IPS DF 6.9 (cell line): ENCODE data around the gene SP7.

Experiments used
- DNase-seq: peaks from one replicate; pipeline ENCODE4 v3.0.0-alpha.2; 2013; ENCODE audit warnings: low read depth, low spot score
- H3K27ac ChIP-seq: one replicate; pipeline ENCODE4 v1.5.1; 2013; ENCODE audit warnings: low read length, control low read depth
- H3K27me3 ChIP-seq: 2 replicates; pipeline ENCODE4 v1.6.1; 2013; ENCODE audit warnings: mild to moderate bottlenecking, low read length; ENCODE audit not compliant: control insufficient read depth, insufficient read depth
- H3K36me3 ChIP-seq: 2 replicates; pipeline ENCODE4 v1.6.1; 2013; ENCODE audit warnings: low read length; ENCODE audit not compliant: control insufficient read depth, insufficient read depth
- H3K4me1 ChIP-seq: 2 replicates; pipeline ENCODE4 v1.6.1; 2013; ENCODE audit warnings: low read length; ENCODE audit not compliant: control insufficient read depth, insufficient read depth
- H3K4me3 ChIP-seq: 2 replicates; pipeline ENCODE4 v1.5.1; 2013; ENCODE audit warnings: mild to moderate bottlenecking, low read length
- H3K9me3 ChIP-seq: 2 replicates; pipeline ENCODE4 v1.6.1; 2013; ENCODE audit warnings: low read length, inconsistent platforms; ENCODE audit not compliant: control insufficient read depth, insufficient read depth
- WGBS: extraction: QIAGEN DNeasy Blood & Tissue Kit; methylation state at CpG from one replicate; pipeline ENCODE4 v1.1.7; 2013; ENCODE audit warnings: mixed read lengths, missing lambda C conversion rate; ENCODE audit not compliant: insufficient read length, insufficient coverage; 5-methylcytosine and 5-hydroxymethylcytosine counted together

The SP7 gene

GRCh38 chr12:53336181-53336681 is at the start of gene SP7:
Gene SP7, minus strand, starts transcription at chr12:53336354. Its CDS starts 708 bp downstream, at chr12:53335646.
- no peaks in the 10 kb centered on the region for H3K9me3 ChIP-seq
- no peak within 1 kb of the TSS for H3K27ac ChIP-seq
- WGBS, result no CpG with 5 or more reads among the region's 15 CpGs
- H3K27me3 ChIP-seq, result no peaks in the 10 kb centered on the region
- no peak within 1 kb of the TSS for H3K4me3 ChIP-seq
- no peaks in the 10 kb centered on the region for H3K4me1 ChIP-seq
- H3K36me3 ChIP-seq, result no peaks in the 10 kb centered on the region
- DNase-seq, result no peak

- WGBS, result no CpG with 5 or more reads among the region's 2 CpGs
- no peaks in the 10 kb centered on the region for H3K27me3 ChIP-seq
- H3K27ac ChIP-seq, result no peak overlapping the region
- H3K9me3 ChIP-seq, result no peaks in the 10 kb centered on the region
- peaks cover 16% of the 10 kb centered on the region; the same call in 1 of the 2 replicates for H3K36me3 ChIP-seq
- DNase-seq, result no peak
- peaks cover 2% of the 10 kb centered on the region for H3K4me1 ChIP-seq
- no peak overlapping the region for H3K4me3 ChIP-seq
Measured at GRCh38 chr12:53383258-53383657, 47.1 kb upstream of the SP7 start.

DNA sequence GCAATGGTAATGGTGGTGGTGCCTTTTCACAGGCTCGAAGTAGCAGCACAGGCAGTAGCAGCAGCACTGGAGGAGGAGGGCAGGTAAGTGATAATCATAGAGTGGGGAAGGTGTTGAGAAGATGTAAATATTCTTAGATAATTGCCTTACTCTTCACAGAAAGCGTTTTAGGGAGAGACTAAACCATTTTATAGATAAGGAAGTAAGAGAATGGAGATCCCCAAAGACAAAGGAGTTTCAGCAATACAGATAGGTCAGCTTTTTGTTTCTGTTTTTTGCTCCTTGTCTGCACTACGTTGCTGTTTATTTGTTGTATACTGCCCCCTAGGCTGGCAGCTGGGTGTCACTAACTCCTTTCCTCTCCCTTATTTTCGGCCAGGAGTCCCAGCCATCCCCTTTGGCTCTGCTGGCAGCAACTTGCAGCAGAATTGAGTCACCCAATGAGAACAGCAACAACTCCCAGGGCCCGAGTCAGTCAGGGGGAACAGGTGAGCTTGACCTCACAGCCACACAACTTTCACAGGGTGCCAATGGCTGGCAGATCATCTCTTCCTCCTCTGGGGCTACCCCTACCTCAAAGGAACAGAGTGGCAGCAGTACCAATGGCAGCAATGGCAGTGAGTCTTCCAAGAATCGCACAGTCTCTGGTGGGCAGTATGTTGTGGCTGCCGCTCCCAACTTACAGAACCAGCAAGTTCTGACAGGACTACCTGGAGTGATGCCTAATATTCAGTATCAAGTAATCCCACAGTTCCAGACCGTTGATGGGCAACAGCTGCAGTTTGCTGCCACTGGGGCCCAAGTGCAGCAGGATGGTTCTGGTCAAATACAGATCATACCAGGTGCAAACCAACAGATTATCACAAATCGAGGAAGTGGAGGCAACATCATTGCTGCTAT is 45.8 kb upstream of the SP7 start:
- peaks cover 16% of the 10 kb centered on the region; the same call in 1 of the 2 replicates for H3K36me3 ChIP-seq
- H3K4me3 ChIP-seq, result no peak overlapping the region
- peaks cover 2% of the 10 kb centered on the region for H3K4me1 ChIP-seq
- no CpG with 5 or more reads among the region's 9 CpGs for WGBS
- H3K27me3 ChIP-seq, result no peaks in the 10 kb centered on the region
- no peaks in the 10 kb centered on the region for H3K9me3 ChIP-seq
- no peak overlapping the region for H3K27ac ChIP-seq
- peak; percentile 22 for DNase-seq

DNA sequence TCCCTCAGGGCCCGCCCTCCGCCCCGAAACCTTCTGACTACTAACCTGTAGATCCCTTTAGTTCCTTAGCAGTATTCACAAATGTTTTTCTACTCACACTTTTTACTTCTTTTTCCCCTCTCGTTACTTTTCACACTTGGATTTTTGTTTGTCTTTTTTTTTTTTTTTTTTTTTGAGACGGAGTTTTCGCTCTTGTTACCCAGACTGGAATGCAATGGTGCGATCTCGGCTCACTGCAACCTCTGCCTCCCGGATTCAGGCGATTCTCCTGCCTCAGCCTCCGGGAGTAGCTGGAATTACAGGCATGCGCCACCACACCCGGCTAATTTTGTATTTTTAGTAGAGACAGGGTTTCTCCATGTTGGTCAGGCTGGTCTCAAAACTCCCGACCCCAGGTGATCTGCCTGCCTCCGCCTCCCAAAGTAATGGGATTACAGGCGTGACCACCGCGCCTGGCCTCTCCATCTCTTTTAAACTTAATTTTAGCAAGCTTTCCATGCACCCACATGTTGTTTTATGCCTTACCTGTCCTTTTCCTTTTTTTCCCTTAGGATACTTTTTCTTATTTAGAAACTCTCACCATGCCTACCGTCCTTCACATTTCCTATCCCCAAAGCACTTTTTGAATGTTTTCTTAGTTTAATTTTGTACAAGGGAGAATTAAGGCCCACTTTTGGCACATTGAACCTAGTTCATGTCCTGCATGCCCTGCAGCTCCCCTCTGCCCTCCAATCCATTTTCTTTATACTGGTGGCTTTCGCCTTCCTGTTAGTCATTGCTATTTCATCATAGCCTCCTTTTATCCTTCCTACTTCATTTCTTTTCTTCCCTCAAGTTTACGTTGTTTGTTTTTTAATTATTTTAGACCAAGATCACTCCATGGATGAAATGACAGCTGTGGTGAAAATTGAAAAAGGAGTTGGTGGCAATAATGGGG is 44.9 kb upstream of the SP7 start:
- Histone ChIP-seq H3K27ac (no peak overlapping the region), H3K9me3 (no peaks in the 10 kb centered on the region), H3K4me1 (peaks cover 2% of the 10 kb centered on the region), H3K27me3 (no peaks in the 10 kb centered on the region), H3K4me3 (peak overlapping the region; percentile 59; the same call in 1 of the 2 replicates), H3K36me3 (peaks cover 16% of the 10 kb centered on the region; the same call in 1 of the 2 replicates)
- no CpG with 5 or more reads among the region's 21 CpGs for WGBS
- DNase-seq, result no peak

DNA sequence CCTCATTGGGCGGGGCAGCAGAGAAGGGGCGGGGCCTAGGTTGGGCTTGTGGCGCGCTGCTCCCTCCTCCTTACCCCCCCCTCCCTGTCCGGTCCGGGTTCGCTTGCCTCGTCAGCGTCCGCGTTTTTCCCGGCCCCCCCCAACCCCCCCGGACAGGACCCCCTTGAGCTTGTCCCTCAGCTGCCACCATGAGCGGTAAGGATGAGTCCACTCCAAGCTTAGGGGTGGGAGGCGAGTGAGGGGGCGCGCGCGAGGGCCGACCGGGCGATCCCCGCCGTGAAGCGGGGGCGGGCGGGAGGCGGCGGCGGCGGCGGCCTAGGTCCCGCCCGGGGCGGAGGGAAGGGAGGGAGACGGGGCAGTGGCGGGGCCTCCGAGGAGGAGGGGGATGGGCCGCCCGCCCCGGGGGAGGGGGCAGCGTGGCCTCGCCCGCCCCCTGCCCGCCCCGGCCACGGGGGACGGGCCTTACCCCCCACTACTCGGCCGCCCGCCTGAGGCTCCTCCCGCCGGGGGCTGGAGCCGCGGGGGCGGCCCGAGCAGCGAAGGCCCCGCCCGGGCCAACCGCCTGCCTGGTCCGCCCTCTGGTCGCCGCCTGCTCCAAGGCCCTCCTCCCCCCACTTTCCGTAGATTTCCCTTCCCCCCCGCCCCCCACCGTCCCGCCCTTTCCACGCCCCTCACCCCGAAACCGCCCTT is 44.1 kb upstream of the SP7 start, which contains the start of gene SP1:
Gene SP1, plus strand, starts transcription at position 73 of the 690 bp plus-strand sequence. Its CDS starts 116 bp downstream, at position 189.
- peak; percentile 45 for DNase-seq
- no peaks in the 10 kb centered on the region for H3K9me3 ChIP-seq
- peaks cover 16% of the 10 kb centered on the region; the same call in 1 of the 2 replicates for H3K36me3 ChIP-seq
- H3K4me3 ChIP-seq, result peak within 1 kb of the TSS; percentile 73; the same call in 1 of the 2 replicates
- no CpG with 5 or more reads among the region's 71 CpGs for WGBS
- no peaks in the 10 kb centered on the region for H3K27me3 ChIP-seq
- H3K27ac ChIP-seq, result no peak within 1 kb of the TSS
- H3K4me1 ChIP-seq, result peaks cover 2% of the 10 kb centered on the region

DNA sequence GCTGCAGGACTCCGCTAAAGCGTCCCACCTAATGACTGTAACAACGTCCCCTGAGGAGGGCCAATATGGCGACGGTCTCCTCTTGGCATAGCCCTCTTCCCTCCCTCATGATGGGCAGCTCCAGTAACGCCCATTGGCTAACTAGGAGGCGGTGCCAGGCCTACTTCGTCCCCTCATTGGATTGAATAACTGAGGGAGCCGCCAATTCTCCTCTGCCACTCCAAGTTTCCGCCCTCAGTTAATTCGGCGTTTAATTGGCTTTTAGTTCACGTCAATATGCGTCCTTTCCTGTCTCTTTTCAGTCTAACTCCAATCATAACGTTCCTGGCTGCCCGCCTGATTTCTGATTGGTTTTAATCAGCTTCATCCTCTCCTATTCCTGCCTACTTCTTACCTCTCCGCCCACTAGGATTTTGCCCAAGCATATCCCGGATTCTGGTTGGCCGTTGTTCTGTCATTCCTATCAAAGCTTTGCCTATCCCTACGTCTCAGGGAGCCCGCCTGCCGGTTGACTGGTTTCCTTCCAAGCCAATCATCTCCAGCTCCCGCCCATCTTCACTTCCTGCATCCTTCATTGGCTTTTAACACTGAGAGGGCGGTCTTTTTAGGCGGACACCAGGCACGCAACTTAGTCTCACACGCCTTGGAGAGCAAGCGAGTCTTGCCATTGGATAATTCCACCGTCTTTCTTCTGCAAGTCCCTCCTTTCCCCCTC is 43.4 kb upstream of the SP7 start:
- DNase-seq, result peak; percentile 100
- WGBS, result no CpG with 5 or more reads among the region's 29 CpGs
- Histone ChIP-seq H3K27ac (no peak overlapping the region), H3K4me3 (peak overlapping the region; percentile 73; the same call in 1 of the 2 replicates), H3K4me1 (peaks cover 2% of the 10 kb centered on the region), H3K36me3 (peaks cover 16% of the 10 kb centered on the region; the same call in 1 of the 2 replicates), H3K27me3 (no peaks in the 10 kb centered on the region), H3K9me3 (no peaks in the 10 kb centered on the region)

DNA sequence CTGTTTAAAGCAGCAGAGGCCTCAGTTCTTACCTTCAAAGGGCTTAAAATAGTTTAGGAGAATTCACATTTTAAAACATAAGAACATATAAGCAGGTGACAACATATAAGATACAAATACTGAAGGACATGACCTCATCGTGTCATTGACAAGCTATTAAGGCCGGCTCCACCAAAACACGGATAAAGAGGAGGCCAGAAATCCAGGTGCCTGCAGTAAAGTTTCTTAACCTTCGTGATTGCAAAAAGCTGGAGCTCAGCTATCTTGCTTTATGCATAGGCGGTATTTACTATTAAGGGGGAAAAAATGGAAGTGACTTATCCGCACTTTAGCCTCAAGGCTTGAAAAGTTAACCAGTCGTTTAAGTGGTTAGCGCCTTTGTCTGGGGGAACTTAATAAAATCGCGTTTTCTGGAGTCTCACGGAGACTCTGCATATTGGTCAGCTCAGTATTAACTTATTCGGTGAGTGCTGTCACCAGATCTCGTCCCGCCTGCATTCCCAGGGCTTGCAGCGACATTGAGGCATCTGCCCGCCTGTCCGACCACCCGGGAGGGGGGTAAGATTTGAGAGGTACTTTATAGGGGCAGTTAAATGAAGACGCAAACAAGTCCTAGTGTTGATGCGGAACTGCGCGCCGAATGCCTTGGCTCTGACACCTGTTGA is 42.7 kb upstream of the SP7 start:
- peaks cover 2% of the 10 kb centered on the region for H3K4me1 ChIP-seq
- WGBS, result no CpG with 5 or more reads among the region's 23 CpGs
- no peaks in the 10 kb centered on the region for H3K9me3 ChIP-seq
- no peaks in the 10 kb centered on the region for H3K27me3 ChIP-seq
- no peak for DNase-seq
- no peak overlapping the region for H3K27ac ChIP-seq
- H3K4me3 ChIP-seq, result peak overlapping the region; percentile 73; the same call in 1 of the 2 replicates
- peaks cover 16% of the 10 kb centered on the region; the same call in 1 of the 2 replicates for H3K36me3 ChIP-seq

- Histone ChIP-seq H3K9me3 (no peaks in the 10 kb centered on the region), H3K4me3 (no peak overlapping the region), H3K4me1 (peaks cover 2% of the 10 kb centered on the region), H3K36me3 (peaks cover 13% of the 10 kb centered on the region; the same call in 1 of the 2 replicates), H3K27me3 (no peaks in the 10 kb centered on the region), H3K27ac (no peak overlapping the region)
- WGBS, result no CpG with 5 or more reads among the region's 12 CpGs
- DNase-seq, result no peak
Measured at GRCh38 chr12:53378222-53378621, 42.1 kb upstream of the SP7 start.

DNA sequence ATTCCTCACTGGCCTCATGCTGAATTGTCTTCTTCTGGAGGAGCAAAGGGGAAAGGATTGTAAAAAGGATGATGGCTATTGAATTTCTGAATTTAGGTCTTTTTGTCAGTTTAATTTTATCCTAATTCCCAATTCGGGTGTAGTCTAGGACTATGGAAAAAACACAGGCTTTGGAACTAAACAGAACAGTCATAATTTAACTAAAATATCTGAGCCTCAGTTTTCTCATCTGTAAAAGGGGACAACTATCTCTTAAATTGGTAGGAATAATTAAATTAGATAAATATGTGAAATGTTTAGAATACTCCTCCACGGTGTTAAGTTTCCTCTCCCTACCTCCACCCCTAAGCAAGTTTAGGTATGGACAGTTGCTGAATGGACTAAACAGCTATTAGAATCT is 40.6 kb upstream of the SP7 start:
- no CpG with 5 or more reads among the region's 2 CpGs for WGBS
- H3K4me1 ChIP-seq, result peaks cover 2% of the 10 kb centered on the region; the same call in 1 of the 2 replicates

More for the DNA sequence above, 40.6 kb upstream of the SP7 start:
- no peak overlapping the region for H3K4me3 ChIP-seq
- H3K9me3 ChIP-seq, result no peaks in the 10 kb centered on the region
- H3K27ac ChIP-seq, result no peak overlapping the region
- H3K36me3 ChIP-seq, result no peaks in the 10 kb centered on the region
- no peak for DNase-seq
- no peaks in the 10 kb centered on the region for H3K27me3 ChIP-seq
